B cell (primary cell): Measurements from ENCODE around the gene OMA1. TPM values are rescaled to one million over a fixed set of nuclear protein-coding genes. Genes with fewer than 3 reads are reported as not detected.

Source experiments
- ATAC-seq: fragments of 200-7000 bp; cut with Tn5 transposase; one replicate; pipeline ENCODE4 v1.10.0; 2021; ENCODE audit warnings: low read depth, mild to moderate bottlenecking, moderate number of reproducible peaks, moderate library complexity
- CTCF ChIA-PET: fragments of 350-600 bp; sonication (Branson Sonifier 250); formaldehyde crosslinking; loops from one replicate; lab custom pipeline; 2021; ENCODE audit warnings: antibody characterized with exemption, inconsistent platforms; lab: Charles Lee
- POLR2A ChIA-PET: fragments of 350-600 bp; sonication (Branson Sonifier 250); formaldehyde crosslinking; loops from one replicate; lab custom pipeline; 2021; ENCODE audit warnings: antibody characterized with exemption; lab: Charles Lee
- DNase-seq: peaks from one replicate; pipeline ENCODE4 v3.0.0; 2013
- H2AFZ ChIP-seq: 2 replicates; pipeline ENCODE4 v1.6.1; 2012; ENCODE audit warnings: mild to moderate bottlenecking, low read depth, low read length; ENCODE audit not compliant: insufficient read depth, poor library complexity, severe bottlenecking
- H3K27ac ChIP-seq, 2 donors: 1 replicate in 1 of 2; 2 replicates in 1 of 2; pipeline ENCODE4 v1.5.1; 2012 to 2013; ENCODE audit warnings: low read length in 2 of 2, mild to moderate bottlenecking in 2 of 2, moderate library complexity in 1 of 2
- H3K27me3 ChIP-seq, 4 experiments: fragments of 200-600 bp in 1 of 4; sonication (generic) in 1 of 4; replicated peaks in 1 of 4; 1 replicate in 2 of 4; 2 replicates in 2 of 4; pipeline versions ENCODE4 v1.6.1 to v1.7.0; 2013 to 2016; ENCODE audit warnings: low read length in 3 of 4, mild to moderate bottlenecking in 2 of 4, mixed read lengths in 1 of 4, moderate library complexity in 1 of 4; ENCODE audit not compliant: insufficient read depth in 4 of 4, control insufficient read depth in 3 of 4; ENCODE audit errors: control extremely low read depth in 1 of 4
- H3K36me3 ChIP-seq, 2 experiments: replicated peaks in 1 of 2; 1 replicate in 1 of 2; 2 replicates in 1 of 2; pipeline versions ENCODE4 v1.6.1 to v1.7.1; 2013; ENCODE audit warnings: low read length in 1 of 2; ENCODE audit not compliant: insufficient read depth in 2 of 2, control insufficient read depth in 1 of 2; ENCODE audit errors: control extremely low read depth in 1 of 2, extremely low read depth in 1 of 2
- H3K4me1 ChIP-seq, 2 donors: fragments of 200-600 bp in 1 of 2; sonication (generic) in 1 of 2; 1 replicate in 1 of 2; 2 replicates in 1 of 2; pipeline versions ENCODE4 v1.5.1 to v1.6.1; 2013 to 2017; ENCODE audit warnings: low read length in 2 of 2; ENCODE audit not compliant: control insufficient read depth in 2 of 2, insufficient read depth in 2 of 2
- H3K4me2 ChIP-seq: replicated peaks from 2 replicates; pipeline ENCODE3; 2012; ENCODE audit warnings: mild to moderate bottlenecking, low read depth, low read length; ENCODE audit not compliant: poor library complexity, severe bottlenecking
- H3K4me3 ChIP-seq, 5 experiments: fragments of 200-600 bp in 1 of 5; sonication (generic) in 1 of 5; 1 replicate in 3 of 5; 2 replicates in 2 of 5; pipeline versions ENCODE4 v1.5.1 to v1.7.0; 2011 to 2016; ENCODE audit warnings: low read length in 4 of 5, mild to moderate bottlenecking in 4 of 5, low read depth in 2 of 5, control low read depth in 1 of 5, moderate library complexity in 1 of 5; ENCODE audit not compliant: insufficient read depth in 1 of 5; ENCODE audit errors: control extremely low read depth in 1 of 5, extremely low read depth in 1 of 5
- H3K79me2 ChIP-seq: fragments of 200-600 bp; sonication (generic); one replicate; pipeline ENCODE4 v1.6.0; 2016; ENCODE audit warnings: low read length; ENCODE audit not compliant: control insufficient read depth, insufficient read depth
- H3K9ac ChIP-seq: fragments of 200-600 bp; sonication (generic); 2 replicates; pipeline ENCODE4 v1.6.1; 2017; ENCODE audit warnings: mild to moderate bottlenecking, low read length, moderate library complexity
- H3K9me3 ChIP-seq, 3 donors: one replicate each; pipeline versions ENCODE4 v1.6.1 to v1.7.1; 2013; ENCODE audit warnings: low read length in 2 of 3; ENCODE audit not compliant: control insufficient read depth in 2 of 3, insufficient read depth in 1 of 3; ENCODE audit errors: control extremely low read depth in 1 of 3
- H4K20me1 ChIP-seq: 2 replicates; pipeline ENCODE4 v1.6.0; 2012; ENCODE audit warnings: mild to moderate bottlenecking, low read length; ENCODE audit not compliant: insufficient read depth, control insufficient read depth, poor library complexity, severe bottlenecking
- H3K27ac Mint-ChIP-seq: one replicate; pipeline ENCODE4 v1.8.0; 2021; ENCODE audit warnings: mixed read lengths
- H3K27me3 Mint-ChIP-seq: one replicate; pipeline ENCODE4 v1.8.0; 2021; ENCODE audit warnings: mixed read lengths
- H3K4me1 Mint-ChIP-seq: one replicate; pipeline ENCODE4 v1.8.0; 2021; ENCODE audit warnings: mixed read lengths
- H3K4me3 Mint-ChIP-seq: one replicate; pipeline ENCODE4 v1.8.0; 2021; ENCODE audit warnings: mixed read lengths
- H3K9me3 Mint-ChIP-seq: one replicate; pipeline ENCODE4 v1.8.0; 2022; ENCODE audit warnings: mixed read lengths; ENCODE audit not compliant: insufficient read depth
- CTCF ChIP-seq: fragments of 200-600 bp; IDR thresholded peaks from one replicate; pipeline ENCODE4 v1.8.0; 2022; ENCODE audit warnings: antibody characterized with exemption, mild to moderate bottlenecking
- EZH2 ChIP-seq: IDR thresholded peaks from 2 replicates; pipeline ENCODE4 v1.6.1; 2012; ENCODE audit warnings: borderline replicate concordance, low read depth, mild to moderate bottlenecking, moderate library complexity, low read length; ENCODE audit not compliant: insufficient read depth, poor library complexity, severe bottlenecking
- WGBS: methylation state at CpG from one replicate; pipeline ENCODE4 v1.1.5; 2013; ENCODE audit warnings: missing lambda C conversion rate; ENCODE audit not compliant: insufficient coverage; 5-methylcytosine and 5-hydroxymethylcytosine counted together
- intact Hi-C: fragments of 100-400 bp; cut with micrococcal nuclease; formaldehyde crosslinking; loops from one replicate; pipeline ENCODE4 v1.10.0; 2022
- polyA plus RNA-seq: library from polyadenylated mRNA; depleted of rRNA; stranded (reverse); fragments of >200 nt; gene quantifications from 2 replicates; pipeline ENCODE4 v1.2.3, GENCODE V29; 2012
- total RNA-seq, 2 donors: library from RNA; stranded (reverse); fragments of 120-200 nt in 1 of 2; gene quantifications; 1 replicate in 1 of 2; 2 replicates in 1 of 2; pipeline versions ENCODE4 v1.2.3 to v1.2.4, GENCODE V29; 2013 to 2022

The OMA1 gene
- total and polyA plus RNA-seq, 2 donors (not counting 1 experiment from before 2014, with no cell fraction given), result 22.8 to 67.5 TPM

- peaks cover 7% of the 10 kb centered on the region for H3K4me1 Mint-ChIP-seq
- intact Hi-C loops, result no loop called here
- Histone ChIP-seq H3K4me1 (no peaks in the 10 kb centered on the region), H3K79me2 (no peaks in the 10 kb centered on the region), H3K9me3 (no peaks in the 10 kb centered on the region), H3K27ac (no peak overlapping the region), H3K27me3 (peaks cover 0 to 13% (median 4%) of the 10 kb centered on the region in 4 experiments), H2AFZ (no peak overlapping the region), H3K9ac (no peak overlapping the region), H3K4me3 (no peak overlapping the region), H3K36me3 (no peaks in the 10 kb centered on the region), H4K20me1 (no peaks in the 10 kb centered on the region), H3K4me2 (no peak overlapping the region)
- CTCF ChIA-PET, result no interaction called here
- ATAC-seq, result no peak
- H3K9me3 Mint-ChIP-seq, result no peaks in the 10 kb centered on the region
- no peak for DNase-seq
- 100% methylated on average over 1 of the region's 3 CpGs for WGBS
- TF ChIP-seq CTCF (no peak), EZH2 (no peak)
- H3K27ac Mint-ChIP-seq, result no peak overlapping the region
- H3K27me3 Mint-ChIP-seq, result peaks cover 36% of the 10 kb centered on the region
- H3K4me3 Mint-ChIP-seq, result no peak overlapping the region
- POLR2A ChIA-PET, result no interaction called here
Observed at GRCh38 chr1:58585581-58586151, 39.1 kb upstream of the OMA1 start.

GRCh38 chr1:58585166-58585565 is 38.6 kb upstream of the OMA1 start:
- WGBS, result no CpG with 5 or more reads among the region's 2 CpGs
- peaks cover 33% of the 10 kb centered on the region for H3K27me3 Mint-ChIP-seq

More at GRCh38 chr1:58585166-58585565, 38.6 kb upstream of the OMA1 start:
- no peak for TF ChIP-seq EZH2
- no peak for TF ChIP-seq CTCF
- H3K4me3 Mint-ChIP-seq, result no peak overlapping the region
- H3K9me3 Mint-ChIP-seq, result no peaks in the 10 kb centered on the region
- Histone ChIP-seq H3K79me2 (no peaks in the 10 kb centered on the region), H3K4me1 (no peaks in the 10 kb centered on the region), H3K27me3 (peaks cover 0 to 12% (median 4%) of the 10 kb centered on the region in 4 experiments), H3K27ac (no peak overlapping the region), H2AFZ (no peak overlapping the region), H3K4me2 (no peak overlapping the region), H3K9ac (no peak overlapping the region), H3K36me3 (no peaks in the 10 kb centered on the region), H3K4me3 (no peak overlapping the region), H4K20me1 (no peaks in the 10 kb centered on the region), H3K9me3 (no peaks in the 10 kb centered on the region)
- ATAC-seq (no peak), DNase-seq (no peak)
- H3K27ac Mint-ChIP-seq, result no peak overlapping the region
- CTCF ChIA-PET, result no interaction called here
- intact Hi-C loops, result no loop called here
- H3K4me1 Mint-ChIP-seq, result peaks cover 7% of the 10 kb centered on the region
- POLR2A ChIA-PET, result no interaction called here
